Lower leg skin (tissue), 4 donors: ENCODE data around the gene TAS2R16. TPM values are rescaled to one million over a fixed set of nuclear protein-coding genes. Genes with fewer than 3 reads are reported as not detected.

ENCODE experiments used
- DNase-seq, 2 donors: peaks; one replicate each; pipeline ENCODE4 v3.0.0-alpha.2; 2019; ENCODE audit warnings: low spot score in 2 of 2
- H3K4me3 ChIP-seq: fragments of 200-600 bp; sonication (generic); 2 replicates; pipeline ENCODE4 v1.5.1; 2017; ENCODE audit warnings: mild to moderate bottlenecking, low read depth; ENCODE audit not compliant: poor library complexity, severe bottlenecking
- POLR2A ChIP-seq, 2 donors: fragments of 450-650 bp; IDR thresholded peaks; one replicate each; pipeline ENCODE4 v1.6.1; 2016 to 2017; ENCODE audit warnings: antibody characterized with exemption in 2 of 2, mild to moderate bottlenecking in 1 of 2, moderate library complexity in 1 of 2
- WGBS, 2 donors: methylation state at CpG; one replicate each; pipeline ENCODE4 v1.1.5; 2018; 5-methylcytosine and 5-hydroxymethylcytosine counted together
- intact Hi-C: fragments of 100-400 bp; cut with DNase I; formaldehyde crosslinking; loops from one replicate; pipeline ENCODE4 v1.15.0; 2023; ENCODE audit warnings: low total_unique reads
- total RNA-seq, 4 donors: library from RNA; depleted of rRNA; stranded (reverse); fragments of >200 nt; gene quantifications; one replicate each; pipeline ENCODE4 v1.1.0, GENCODE V29; 2016
- TF ChIP-seq, protein P1 (sequence below), 3 donors: fragments of 450-650 bp; IDR thresholded peaks; one replicate each; pipeline ENCODE4 v1.5.1; 2016; ENCODE audit warnings: antibody characterized with exemption in 3 of 3, mild to moderate bottlenecking in 3 of 3, moderate library complexity in 2 of 3

The TAS2R16 gene
- total RNA-seq, 4 donors from 2014 or later, result not detected

DNA sequence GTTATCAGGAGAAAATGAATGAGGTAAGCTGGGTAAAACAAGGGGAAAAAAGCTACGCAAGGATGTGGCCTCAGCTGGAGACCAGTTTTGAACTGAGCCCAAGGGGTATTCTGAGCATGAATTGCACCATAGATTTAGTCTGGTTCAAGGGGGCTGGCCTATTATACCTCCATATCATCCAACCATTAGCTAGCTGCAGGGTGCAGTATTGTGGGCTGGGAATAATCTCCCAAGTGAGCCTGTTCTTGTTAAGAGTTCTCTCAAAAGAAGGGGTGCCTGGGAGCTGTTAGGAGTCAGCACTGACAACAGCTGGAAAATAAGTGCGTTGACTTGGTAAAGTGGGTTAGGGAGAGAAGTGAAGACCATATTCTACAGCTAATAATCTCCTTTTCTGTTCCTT lies 8.0 kb downstream of the TAS2R16 start:
- DNase-seq, result no peak
- TF ChIP-seq POLR2A (IDR thresholded peaks at IDR 0.05), result no peak
- TF ChIP-seq, protein P1, sequence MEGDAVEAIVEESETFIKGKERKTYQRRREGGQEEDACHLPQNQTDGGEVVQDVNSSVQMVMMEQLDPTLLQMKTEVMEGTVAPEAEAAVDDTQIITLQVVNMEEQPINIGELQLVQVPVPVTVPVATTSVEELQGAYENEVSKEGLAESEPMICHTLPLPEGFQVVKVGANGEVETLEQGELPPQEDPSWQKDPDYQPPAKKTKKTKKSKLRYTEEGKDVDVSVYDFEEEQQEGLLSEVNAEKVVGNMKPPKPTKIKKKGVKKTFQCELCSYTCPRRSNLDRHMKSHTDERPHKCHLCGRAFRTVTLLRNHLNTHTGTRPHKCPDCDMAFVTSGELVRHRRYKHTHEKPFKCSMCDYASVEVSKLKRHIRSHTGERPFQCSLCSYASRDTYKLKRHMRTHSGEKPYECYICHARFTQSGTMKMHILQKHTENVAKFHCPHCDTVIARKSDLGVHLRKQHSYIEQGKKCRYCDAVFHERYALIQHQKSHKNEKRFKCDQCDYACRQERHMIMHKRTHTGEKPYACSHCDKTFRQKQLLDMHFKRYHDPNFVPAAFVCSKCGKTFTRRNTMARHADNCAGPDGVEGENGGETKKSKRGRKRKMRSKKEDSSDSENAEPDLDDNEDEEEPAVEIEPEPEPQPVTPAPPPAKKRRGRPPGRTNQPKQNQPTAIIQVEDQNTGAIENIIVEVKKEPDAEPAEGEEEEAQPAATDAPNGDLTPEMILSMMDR (IDR thresholded peaks at IDR 0.05), result no peak
- H3K4me3 ChIP-seq, result no peak overlapping the region
- intact Hi-C loops, result no loop called here
- 85 to 92% methylated on average over 2 of the region's 2 CpGs for WGBS, 2 donors

DNA sequence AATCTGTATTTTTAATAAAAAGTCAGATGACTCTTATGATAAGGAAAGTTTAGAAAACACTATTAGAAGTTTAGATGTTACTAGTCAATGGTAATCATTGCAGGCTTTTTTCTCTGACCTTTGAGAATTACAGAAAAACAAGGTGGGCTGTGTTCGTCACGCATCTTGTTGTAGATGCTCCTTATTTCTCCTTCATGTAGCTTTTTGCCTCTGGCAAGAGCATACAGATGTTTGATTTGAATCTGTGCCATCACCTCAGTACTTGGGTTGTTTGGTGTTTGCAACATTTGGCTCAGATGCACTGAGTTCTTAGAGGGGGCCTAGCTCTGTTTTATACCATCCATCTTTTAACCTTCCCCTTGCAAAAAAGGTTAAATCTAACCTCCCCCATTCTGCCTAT lies 11.5 kb downstream of the TAS2R16 start:
- intact Hi-C loops, result no loop called here
- TF ChIP-seq, protein P1 (IDR thresholded peaks at IDR 0.05), result no peak
- no peak for TF ChIP-seq POLR2A (IDR thresholded peaks at IDR 0.05)
- no peak overlapping the region for H3K4me3 ChIP-seq
- 50 to 54% methylated on average over 2 of the region's 2 CpGs for WGBS, 2 donors
- DNase-seq, result no peak

DNA sequence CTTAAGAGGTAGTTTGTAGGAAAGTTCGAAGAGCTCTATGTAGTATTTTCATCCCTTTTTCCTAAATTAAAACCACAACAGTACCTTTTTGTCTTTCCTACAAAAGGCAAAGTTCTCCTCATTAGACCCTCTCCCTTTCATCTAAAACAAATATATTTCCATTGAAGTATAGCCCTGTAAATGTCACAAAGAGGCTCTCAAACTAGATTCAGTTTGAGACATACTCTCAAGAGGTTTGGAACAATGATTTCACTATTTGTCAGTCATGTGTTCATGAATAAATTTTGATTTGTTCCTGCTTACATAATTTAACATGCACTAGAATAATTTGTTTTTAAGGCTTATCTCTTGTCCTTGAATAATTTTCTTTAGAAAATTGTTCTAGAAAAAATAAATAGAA lies 12.2 kb downstream of the TAS2R16 start:
- TF ChIP-seq POLR2A (IDR thresholded peaks at IDR 0.05), result no peak
- TF ChIP-seq, protein P1 (IDR thresholded peaks at IDR 0.05), result no peak

DNA sequence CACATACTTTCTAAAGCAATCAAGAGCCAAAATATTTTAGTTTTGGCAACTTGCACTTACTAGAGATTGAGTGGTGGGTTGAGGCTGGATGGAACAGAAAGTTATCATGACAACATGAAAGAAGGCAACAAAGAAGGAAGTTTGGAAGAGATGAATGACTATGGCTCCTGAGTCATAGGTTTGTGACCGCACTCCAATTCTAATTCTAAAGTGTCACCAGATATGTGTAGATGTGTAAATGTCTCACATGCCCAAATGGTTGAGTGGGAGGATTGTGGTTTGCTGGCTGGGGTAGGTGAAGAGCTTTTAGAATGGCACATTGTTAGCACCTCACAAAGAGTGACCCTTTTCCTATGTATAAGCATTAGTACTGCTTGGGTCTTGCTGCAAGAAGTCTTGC lies 20.2 kb downstream of the TAS2R16 start:
- 82 to 96% methylated on average over 1 of the region's 1 CpG for WGBS, 2 donors

More for the DNA sequence above, 12.2 kb downstream of the TAS2R16 start:
- H3K4me3 ChIP-seq, result no peak overlapping the region
- intact Hi-C loops, result no loop called here
- WGBS, 2 donors, result 70 to 75% methylated on average over 1 of the region's 1 CpG
- no peak for DNase-seq

DNA sequence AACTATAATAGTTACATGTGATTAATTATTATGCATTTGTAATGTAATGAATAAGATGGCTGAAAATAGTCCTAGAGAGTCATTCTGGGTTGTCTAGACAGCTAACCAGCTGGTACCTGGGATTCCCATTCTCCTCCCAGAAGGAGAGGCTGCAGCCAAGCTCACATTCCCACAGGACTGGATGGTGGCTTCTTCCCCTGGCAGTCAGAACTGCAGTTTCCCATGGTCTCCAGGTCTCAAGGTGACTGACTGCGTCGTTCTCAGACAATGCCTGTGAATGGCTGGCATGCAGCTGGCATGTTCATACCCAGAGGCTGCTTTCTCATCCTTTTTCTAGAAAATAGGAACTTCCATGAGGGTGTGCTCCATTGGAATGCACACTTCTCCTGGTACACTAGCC lies 21.3 kb downstream of the TAS2R16 start:
- DNase-seq, result no peak
- intact Hi-C loops, result no loop called here
- WGBS, 2 donors, result 52 to 60% methylated on average over 2 of the region's 2 CpGs
- no peak overlapping the region for H3K4me3 ChIP-seq
- TF ChIP-seq POLR2A (IDR thresholded peaks at IDR 0.05), result no peak

More for the DNA sequence above, 20.2 kb downstream of the TAS2R16 start:
- TF ChIP-seq POLR2A (IDR thresholded peaks at IDR 0.05), result no peak
- TF ChIP-seq, protein P1 (IDR thresholded peaks at IDR 0.05), result no peak
- DNase-seq, result no peak
- H3K4me3 ChIP-seq, result no peak overlapping the region
- intact Hi-C loops, result no loop called here

DNA sequence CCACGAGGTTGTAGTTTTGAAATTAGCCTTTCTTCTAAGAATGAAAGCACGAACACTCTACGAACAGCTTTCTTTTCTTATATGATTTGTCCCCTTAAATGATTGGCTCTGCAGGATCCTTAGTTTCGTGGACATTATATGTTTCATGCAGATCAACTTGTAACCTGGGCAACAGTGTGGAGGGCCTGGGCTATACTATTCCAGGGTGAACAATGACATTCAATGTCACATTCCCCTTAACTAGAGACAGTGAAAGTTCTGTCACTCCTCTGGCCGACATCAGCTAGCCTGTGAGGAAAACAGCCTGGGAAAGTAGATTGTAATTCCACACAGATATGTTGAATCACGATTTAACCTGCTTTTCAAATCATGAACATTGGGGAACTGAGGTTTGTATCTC lies 23.4 kb downstream of the TAS2R16 start:
- no peak overlapping the region for H3K4me3 ChIP-seq
- intact Hi-C loops, result no loop called here
- TF ChIP-seq POLR2A (IDR thresholded peaks at IDR 0.05), result no peak
- TF ChIP-seq, protein P1 (IDR thresholded peaks at IDR 0.05), result no peak
- whole genome bisulfite sequencing, 2 donors, result 70 to 72% methylated on average over 6 of the region's 6 CpGs
- no peak for DNase-seq
